ENCODE data around the gene PDK1. TPM values are rescaled to one million over a fixed set of nuclear protein-coding genes. Genes with fewer than 3 reads are reported as not detected.

PDK1 gene
- total and polyA plus RNA-seq, 12 donors, result 4.2 to 106 (median 48.4) TPM

DNA sequence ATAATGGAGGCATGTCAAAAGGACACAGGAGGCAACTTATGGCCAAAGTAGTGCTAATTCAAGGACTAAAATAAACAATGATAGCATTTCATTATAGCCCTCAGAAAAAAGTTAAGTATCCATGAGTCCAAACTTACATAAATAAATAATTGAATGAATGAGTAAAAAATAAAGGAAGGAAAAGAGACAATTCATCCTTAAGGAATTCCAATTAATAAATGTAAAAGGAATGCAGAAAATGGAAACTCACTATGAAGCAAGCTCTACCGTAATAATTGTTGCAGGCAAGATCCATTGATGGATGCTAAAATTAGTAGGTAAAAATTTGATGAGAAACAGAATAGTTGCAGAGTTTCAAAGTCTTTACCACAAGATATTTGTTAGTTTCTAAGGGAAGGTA lies 91.5 kb downstream of the PDK1 start:
- 95% methylated on average over 1 of the region's 1 CpG for WGBS, 2 donors
- ATAC-seq, result no peak
- Histone ChIP-seq H3K36me3 (no peaks in the 10 kb centered on the region), H3K27ac (no peak overlapping the region), H3K27me3 (no peaks in the 10 kb centered on the region), H3K4me1 (no peaks in the 10 kb centered on the region), H3K4me3 (no peak overlapping the region), H3K9me3 (peaks cover 0 to 33% (median 0%) of the 10 kb centered on the region in 11 donors)
- intact Hi-C loops (cut with DNase I), result no loop called here
- TF ChIP-seq CTCF (IDR thresholded peaks at IDR 0.05), result no peak
- no peak for DNase-seq

GRCh38 chr2:172655091-172655837 lies 99.4 kb downstream of the PDK1 start:
- no peak for ATAC-seq
- 84 to 86% methylated on average over 8 of the region's 8 CpGs for WGBS, 2 donors
- intact Hi-C loops (cut with DNase I), result no loop called here
- no peak for DNase-seq
- H3K9me3 ChIP-seq, result peaks cover 0 to 61% (median 7%) of the 10 kb centered on the region in 11 donors
- H3K27ac ChIP-seq, result no peak overlapping the region
- no peaks in the 10 kb centered on the region for H3K36me3 ChIP-seq
- H3K4me1 ChIP-seq, result no peaks in the 10 kb centered on the region
- no peak for TF ChIP-seq CTCF (IDR thresholded peaks at IDR 0.05)
- no peak overlapping the region for H3K4me3 ChIP-seq
- no peaks in the 10 kb centered on the region for H3K27me3 ChIP-seq

DNA sequence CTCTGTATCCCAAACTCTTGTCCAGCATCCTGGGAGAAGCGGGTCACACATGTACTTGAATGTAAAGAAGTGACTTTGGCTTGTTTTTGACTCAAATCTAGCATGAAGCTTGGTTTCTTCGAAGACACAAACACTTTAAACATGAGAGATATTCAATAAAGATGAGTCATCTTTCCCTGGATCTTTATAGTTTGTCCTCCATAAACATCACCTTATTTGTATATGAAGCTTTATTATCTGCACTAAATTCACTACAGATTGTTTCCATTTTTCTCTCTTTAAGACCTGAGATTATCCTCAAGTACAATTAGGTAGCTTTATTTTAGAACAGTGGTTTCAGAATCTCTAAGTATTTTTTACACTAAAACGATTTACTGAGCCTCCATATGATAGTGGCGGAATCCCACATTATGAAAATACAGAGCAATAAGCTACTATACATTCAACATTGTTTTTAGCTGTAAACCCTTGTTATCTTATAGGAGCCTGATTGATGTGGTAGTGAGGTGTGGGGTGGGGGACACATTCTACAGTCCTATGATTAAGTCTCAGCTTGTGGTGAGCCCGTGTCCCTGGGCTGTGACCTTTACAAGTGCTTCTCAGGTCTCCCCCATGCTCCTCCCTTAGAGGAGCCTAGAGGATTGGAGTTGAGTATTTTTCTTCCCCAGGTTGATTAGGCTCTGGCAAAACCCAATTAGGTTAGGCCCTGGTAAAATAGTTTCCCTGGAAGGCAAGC lies 100.1 kb downstream of the PDK1 start:
- DNase-seq, result no peak
- no peaks in the 10 kb centered on the region for H3K27me3 ChIP-seq
- no peaks in the 10 kb centered on the region for H3K36me3 ChIP-seq
- H3K4me1 ChIP-seq, result no peaks in the 10 kb centered on the region
- intact Hi-C loops (cut with DNase I), result no loop called here
- 84 to 86% methylated on average over 5 of the region's 5 CpGs for WGBS, 2 donors
- ATAC-seq, result no peak
- peaks cover 0 to 60% (median 7%) of the 10 kb centered on the region in 11 donors for H3K9me3 ChIP-seq
- no peak overlapping the region for H3K4me3 ChIP-seq
- H3K27ac ChIP-seq, result no peak overlapping the region
- no peak for TF ChIP-seq CTCF (IDR thresholded peaks at IDR 0.05)

Other genes with a start within 250 kb of the PDK1 start
- gene ITGA6, start 128.5 kb upstream of the PDK1 start, total RNA-seq, result 10 to 100 TPM; 36.0 to 68.3 (median 46.8) TPM
- gene ITGA6, start 128.5 kb upstream of the PDK1 start, polyA plus RNA-seq, result 10 to 100 TPM; 22.1 to 23.9 TPM
- 10 to 100 TPM in 3 of 10 donors, 1 to 10 TPM in 7; 6.0 to 11.2 (median 8.5) TPM for gene RAPGEF4, start 179.8 kb downstream of the PDK1 start, total RNA-seq
- gene RAPGEF4, start 179.8 kb downstream of the PDK1 start, polyA plus RNA-seq, result 1 to 10 TPM; 1.2 to 5.2 TPM

All from heart right ventricle (tissue), 16 donors.